NK-92 treated with Interleukin-12 subunit alpha and Interleukin-12 subunit beta, amount 100 ng/mL, for 24 hours (cell line): ENCODE data around the gene CRACR2B.

Experiments used
- DNase-seq: peaks from one replicate; lab custom pipeline; 2025; lab: John Stamatoyannopoulos, UW

The CRACR2B gene

DNA sequence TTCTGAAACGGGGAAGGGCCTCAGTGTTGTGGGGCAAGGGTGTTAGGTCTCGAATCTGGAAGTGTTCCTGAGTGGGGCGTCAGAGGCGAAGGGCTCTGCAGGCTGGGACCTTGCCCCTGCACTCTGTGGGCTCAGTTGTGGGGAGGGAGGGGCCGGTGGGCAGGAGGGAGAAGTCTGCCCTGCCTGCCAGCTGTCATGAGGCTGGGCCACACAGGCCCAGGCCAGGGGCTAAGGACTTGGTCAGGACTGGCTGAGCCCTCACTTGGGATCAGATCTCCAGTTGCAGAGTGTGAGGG is at the start of gene CRACR2B:
CRACR2B (plus strand) TSS at position 23 of the 296 bp plus-strand sequence. CDS start 689 bp downstream, outside the sequence.
- DNase-seq: no peak

DNA sequence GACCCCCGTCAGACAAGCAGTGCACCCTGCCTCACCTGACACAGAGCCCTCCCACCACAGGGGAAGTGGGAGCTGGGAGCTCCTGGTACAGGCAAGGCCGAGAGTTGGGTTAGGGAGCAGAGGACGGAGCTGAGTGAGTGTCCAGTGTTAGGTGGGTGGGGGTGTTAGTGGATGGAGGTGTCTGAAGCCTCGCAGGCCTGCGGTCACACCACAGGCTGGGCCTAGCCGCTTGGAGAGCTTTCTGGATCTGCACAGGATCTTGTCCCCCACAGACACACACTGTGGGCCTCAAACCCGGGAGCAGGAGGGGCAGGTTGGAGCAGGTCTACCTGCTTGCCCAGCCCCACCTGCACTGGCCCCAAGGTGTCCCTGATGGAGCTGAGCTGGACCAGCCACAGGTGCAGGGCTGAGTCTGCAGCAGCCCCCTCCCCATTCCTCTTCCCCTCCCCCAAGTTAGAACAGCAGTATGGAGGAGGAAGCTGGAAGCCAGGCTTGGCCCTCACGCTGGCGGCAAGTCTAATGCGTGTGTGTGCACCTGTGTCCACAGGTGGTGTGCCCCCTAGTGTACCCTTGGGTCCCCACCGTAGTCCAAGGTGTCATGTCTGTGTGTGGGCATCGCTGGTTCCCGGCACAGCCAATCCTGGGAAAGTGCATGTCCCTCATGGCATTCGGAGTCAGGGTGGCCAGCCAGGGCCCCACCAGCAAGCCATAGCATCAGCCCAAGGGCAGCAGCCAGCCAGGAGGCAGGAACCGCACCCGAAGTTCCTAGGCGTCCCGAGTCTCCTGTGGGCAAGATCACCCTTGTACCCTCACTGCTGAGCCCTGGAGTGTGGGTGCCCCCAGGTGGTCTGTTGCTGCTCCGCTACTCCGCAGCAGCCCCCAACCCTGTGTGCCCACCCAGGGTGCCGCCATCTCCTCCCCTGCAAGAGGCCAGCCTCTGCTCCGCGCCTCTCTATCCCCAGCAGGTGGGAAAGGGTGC is 48.5 kb upstream of the CRACR2B start:
- DNase-seq: no peak

DNA sequence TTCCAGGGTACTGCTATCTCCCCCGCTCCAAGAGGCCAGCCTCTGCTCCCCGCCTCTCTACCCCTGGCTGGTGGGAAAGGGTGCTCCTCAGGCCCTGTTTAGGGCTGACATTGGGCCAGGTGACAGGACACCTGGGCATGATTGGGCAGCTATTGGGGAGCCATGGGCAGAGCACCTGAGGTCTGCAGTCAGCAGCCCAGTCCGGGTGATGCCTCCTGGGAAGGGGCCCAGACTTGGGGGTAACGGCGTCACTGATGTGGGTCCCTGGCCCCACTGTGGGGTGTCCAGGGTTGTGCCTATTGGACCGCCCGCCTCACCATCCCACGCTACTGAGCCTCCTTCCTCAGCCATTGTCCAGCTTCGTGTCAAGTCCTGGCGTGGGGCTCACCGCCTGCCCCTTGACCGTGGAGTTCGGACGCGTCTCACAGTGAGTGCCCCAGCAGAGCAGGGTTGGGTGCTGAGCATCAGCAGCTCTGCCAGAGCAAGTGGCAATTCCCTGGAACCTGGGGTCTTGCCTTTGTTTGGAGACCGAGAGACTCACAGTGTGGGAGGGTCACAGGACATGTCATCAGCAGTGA is 47.7 kb upstream of the CRACR2B start:
- DNase-seq: no peak

DNA sequence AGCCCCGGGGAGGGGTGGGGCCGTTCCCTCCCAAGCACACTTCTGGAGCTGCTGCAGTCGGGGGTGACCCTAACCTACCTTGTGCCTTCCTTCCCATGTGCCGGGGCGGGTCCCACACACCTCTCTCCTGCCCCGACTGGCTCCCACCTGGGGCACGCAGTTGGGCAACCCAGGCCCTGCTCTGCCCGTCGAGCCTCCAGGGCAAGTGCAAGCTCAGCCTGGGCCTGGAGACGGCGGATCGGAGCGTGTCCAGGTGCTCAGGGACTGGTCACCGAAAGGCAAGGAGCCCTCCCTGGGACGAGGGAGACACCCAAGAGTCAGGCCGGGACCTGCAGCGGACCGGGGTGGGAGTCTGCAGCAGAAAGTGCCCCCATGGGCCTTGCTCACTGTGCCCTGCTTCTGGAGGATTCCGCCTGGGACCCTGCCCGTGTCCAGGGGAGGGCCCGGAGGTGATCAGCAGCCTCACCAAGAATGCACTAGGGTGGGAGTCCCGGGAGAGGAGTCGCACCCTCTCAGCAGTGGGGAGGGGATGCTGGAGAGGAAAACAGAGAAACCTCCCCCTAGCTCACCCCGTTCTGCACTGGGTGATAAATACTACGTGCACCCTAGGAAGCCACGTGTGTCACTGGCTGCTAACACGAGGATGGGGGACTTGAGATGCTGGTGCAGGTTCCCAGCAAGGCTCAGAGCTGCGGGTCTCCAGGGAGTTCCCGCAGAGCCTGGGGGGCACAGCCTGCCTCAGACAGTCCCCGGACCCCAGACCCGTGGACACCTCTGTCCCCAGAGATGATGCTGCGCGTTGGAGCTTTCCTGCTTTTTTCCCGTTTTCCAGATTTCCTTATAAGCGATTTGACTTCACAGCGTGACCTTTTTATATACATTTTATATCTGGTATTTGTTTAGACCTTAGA is 45.2 kb upstream of the CRACR2B start:
- DNase-seq: no peak

DNA sequence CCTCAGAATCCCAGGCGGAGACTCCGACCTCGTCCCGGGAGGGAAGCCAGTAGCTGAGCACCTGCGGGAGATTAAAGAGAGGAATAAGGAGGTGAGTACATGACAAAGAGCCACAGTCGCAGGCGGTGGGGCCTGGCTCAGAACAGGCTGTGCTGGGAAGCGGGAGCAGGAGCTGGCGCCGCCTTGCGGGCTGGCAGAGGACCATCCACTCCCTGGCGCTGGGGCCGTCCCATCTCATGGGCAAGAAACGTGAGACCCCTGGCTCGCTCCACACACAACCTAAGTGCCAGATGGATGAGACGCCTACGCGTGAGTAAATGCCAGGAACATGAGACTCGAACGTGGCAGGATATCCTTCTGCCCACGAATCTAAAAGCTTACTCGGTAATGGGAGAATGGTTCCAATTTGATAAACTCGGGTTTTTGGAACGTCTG is 44.1 kb upstream of the CRACR2B start:
- no peak for DNase-seq

DNA sequence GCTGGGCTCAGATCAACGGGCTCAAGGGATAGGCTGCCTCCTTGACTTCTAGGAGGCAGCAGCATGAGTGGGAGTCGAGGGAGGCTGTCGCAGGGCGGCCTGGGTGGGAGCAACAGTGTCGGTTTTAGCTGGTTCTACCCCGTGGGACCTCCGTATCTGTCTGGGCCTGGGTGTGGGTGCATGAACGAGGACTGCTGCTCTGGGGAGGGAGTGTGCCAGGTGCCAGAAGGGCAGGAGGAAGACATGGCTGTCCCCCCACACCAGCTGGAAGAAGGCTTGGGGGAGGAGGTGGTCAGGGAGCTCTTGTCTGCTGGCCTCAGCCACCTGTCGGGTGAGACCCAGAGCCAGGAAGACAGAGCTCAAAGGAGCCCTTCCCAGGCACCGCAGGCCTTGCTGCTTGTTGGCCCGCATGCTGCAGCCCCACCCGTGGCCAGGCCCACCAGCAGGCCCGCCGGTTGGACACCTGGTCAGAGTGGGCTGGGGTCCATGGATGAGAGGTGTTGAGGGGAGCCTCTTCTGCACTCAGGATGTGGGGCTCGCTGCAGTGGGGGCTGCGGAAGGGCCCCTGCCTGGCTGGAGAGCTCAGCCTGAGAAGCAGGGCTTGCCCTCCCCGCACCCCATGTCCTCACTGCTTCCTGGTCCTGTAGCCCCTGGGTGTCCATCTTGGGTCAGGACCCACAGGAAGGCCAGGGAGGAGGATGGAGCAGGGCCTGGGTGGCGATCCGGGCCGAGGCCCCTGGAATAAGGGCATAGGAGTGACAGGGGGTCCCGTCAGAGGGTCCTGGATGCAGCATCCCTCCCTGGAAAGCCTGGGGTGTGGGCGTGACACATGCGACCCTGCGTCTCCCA is 41.3 kb upstream of the CRACR2B start:
- DNase-seq: no peak

DNA sequence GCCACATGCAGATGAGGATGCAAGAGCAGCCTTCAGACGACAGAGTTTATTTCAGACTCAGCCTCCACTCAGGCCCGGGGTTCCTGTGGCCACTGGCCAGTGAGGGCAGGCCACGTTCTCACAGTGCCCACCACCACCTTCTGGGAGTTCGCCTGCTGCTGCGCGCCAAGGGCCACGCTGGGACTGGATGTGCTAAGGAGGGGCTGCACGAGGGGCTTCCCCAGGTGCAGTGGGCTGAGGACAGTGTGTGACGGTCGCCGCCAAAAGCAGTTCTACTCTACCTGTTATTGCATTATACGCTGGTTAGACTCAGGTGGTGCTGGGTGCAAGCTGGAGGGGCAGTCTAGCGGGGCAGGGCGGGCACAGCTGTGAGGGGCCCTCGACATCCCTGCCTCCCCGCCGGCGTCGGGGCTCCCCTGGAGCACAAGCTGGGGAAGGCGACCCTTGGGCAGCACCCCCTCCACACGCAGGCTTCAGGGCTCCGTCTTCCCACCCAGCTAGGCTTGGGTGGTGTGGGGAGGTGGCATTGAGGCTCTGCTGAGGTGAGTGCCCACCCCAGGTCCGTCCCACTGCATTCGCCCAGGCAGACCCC is 40.5 kb upstream of the CRACR2B start:
- no peak for DNase-seq

DNA sequence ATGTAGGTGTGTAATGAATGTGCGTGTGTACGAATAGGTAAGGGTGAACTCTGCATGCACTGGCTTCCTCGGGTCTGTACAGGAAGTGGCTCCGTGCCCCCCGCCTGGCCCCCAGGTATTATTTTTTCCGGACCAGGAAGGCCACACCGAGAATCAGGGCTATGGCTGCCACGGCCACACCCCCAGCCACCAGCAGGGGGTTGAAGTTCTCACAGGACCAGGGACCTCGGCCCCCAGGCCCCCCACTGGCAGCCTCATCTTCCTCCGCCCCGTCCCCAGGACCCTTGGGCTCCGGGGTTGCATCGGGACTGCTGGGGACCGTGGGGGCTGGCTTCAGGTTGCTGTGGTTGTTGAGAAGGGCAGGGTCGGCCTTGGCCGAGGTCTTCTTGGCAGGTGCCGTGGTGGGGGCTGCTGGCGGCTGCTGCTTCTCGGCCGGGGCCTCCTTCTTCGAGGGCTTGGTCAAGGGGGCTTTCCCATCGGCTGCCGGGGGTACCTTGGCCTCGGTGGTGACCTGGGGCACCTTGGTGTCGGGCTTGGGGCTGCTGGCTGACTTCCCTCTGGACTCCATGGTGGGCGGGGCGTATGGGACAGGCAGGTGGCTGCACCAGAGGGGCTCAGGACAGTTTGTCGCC is 39.6 kb upstream of the CRACR2B start:
- DNase-seq: no peak

DNA sequence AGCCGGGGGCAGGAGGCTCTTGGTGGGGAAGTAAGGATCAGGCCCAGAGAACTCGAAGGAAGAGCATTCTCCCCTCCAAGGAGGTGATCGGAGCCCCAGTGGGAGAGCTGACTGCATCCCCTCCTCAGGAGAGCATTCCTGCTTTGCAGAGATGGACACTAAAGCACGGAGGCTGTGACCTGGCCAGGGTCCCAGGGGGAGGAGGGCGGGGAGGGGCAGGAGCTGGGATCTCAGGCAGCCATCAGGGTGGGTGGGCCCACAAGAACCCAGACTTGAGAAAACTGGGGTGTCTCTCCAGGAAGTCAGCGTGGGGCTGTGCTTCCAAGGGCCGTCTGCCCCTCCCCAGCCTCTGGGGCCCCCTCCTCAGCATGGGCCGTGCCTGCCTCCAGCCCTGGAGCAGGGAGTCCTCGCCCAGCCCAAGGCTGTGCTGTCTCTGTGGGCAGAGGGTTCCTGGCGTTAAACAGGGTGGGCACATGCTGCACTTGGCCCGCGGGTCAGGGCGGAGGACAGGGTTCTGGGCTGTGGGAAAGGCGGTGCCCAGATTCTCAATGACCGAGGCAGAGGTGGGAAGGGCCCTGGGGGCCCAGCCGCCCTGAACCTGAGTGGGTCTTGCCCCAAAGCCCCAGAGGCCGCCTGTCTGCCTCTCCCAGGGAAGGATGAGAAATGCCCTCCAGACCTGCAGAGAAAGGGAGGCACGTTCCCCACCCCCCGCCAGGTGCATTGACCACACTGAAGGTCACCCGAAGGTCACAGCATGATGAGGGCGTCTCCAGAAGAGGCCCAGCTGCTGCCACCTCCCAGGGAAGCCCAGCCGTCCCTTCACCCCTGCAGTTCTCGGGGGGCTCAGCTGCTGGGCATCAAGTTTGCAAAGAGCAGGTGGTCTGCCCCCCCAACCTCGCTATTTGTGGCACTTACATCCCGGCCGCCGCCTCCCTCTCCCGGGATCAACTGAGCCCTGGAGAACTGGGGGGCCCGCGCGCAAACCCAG is 38.5 kb upstream of the CRACR2B start:
- no peak for DNase-seq

DNA sequence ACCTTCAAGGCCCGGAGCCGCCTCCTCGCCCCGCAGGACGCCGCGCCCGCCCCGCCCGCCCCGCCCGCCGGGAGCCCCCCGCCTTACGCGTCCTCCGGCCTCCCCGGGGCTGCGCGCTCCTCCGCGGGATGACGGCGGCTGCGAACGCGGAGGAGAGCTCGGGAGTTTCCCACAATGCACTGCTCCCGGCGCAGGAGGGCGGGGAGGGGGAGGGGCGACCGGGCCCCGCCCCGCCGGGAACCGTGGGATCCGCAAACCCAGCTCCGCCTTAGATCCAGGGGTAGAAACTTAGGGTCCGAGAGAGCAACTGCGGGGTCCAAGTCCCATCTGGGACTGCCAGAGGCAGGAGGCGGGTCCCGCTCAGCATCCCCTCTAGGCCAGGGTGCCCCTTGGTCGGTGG is 37.8 kb upstream of the CRACR2B start, which contains the start of gene CEND1:
CEND1 (minus strand) TSS at position 148 of the 400 bp plus-strand sequence. CDS start 1,514 bp downstream, outside the sequence.
- no peak for DNase-seq

DNA sequence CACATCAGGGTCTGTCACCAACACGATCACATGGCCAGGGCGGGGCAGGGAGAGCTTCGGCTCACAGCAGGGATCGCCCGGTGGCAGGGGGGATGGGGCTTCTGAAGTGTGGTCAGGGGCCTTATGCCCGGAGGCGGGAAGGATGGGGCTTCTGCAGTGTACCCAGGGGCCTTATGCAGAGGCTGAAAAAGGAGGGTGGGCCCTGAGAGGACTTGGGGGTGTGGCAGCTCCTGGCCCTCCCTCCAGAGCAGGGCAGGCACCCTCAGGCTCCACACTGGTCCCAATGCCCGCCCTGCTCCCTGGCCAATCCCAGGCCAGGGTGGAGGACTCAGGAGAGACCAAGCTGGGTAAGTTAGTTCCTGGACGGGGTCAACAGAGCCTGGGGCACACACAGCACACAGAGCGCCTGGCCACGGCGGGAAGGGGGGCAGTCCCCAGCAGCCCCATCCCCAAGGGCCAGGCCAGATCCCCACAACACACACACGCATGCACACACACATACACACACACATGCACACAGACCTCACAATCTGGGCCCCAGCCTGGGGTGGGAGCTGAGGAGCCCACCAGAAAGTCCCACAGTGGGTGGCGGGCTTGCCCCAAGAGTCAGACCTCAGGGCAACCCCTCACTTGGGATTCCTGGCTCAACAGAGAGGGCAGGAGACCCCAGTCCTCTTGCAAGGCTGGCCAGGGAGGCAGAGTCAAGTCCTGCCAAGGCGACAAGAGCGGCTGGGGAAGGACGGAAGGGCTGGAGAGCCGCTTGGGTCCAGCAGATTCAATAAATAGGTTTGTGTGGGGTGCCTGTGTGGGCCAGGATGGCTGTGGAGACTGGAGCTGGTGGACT is 36.8 kb upstream of the CRACR2B start:
- no peak for DNase-seq

DNA sequence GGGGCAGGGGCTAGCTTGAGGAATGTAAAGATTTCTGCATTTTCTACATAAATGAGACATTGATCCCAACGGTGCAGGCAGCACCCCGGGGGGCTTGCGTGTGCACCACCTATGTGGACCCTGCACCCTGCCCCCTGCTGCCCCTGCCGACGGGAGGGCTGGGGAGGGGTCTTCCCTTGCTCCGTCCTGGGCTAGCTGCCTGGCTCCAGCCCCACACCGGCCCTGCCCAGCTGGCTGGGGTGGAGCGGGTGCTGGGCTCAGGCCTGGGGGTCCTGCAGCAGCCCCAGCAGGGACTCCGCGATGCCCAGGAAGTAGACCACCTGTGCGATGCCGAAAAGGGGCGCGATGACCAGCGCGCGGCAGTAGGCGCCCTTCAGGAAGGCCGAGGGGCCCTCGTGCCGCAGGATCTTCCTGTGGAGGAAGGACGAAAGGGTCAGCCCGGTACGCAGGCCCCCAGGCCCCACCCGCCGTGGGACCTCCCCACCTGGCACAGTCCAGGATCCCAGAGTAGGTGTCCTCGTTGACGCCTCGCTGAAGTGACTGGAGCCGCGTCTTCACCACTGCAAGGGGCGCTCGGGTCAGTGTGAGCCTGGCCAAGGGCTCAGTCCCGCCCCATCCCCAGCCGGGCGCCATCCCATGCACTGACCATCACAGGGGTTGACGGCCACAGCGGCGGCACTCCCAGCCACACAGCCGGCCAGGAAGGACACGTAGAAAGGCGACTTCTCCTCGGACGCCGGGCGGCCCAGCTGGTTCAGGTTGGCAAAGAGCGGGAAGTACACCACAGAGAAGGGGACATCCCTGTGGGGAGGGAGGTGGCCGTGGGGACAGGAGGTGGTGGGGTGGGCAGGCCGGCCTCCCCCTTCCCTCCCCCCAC is 35.8 kb upstream of the CRACR2B start:
- DNase-seq: no peak

DNA sequence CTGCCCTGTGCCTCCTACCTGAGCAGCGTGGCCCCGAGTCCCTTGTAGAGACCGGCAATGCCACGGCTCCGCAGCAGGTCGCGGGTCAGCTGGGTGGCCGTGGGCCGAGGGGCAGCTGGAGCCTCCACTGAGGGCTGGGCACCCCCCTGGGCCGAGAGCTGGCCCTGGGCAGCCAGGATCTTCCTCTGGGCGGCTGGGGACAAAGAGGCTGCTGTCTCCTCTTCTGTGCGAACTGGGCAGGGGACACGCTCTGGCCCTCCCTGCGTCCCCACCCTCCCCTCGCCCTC is 35.2 kb upstream of the CRACR2B start:
- DNase-seq: no peak

DNA sequence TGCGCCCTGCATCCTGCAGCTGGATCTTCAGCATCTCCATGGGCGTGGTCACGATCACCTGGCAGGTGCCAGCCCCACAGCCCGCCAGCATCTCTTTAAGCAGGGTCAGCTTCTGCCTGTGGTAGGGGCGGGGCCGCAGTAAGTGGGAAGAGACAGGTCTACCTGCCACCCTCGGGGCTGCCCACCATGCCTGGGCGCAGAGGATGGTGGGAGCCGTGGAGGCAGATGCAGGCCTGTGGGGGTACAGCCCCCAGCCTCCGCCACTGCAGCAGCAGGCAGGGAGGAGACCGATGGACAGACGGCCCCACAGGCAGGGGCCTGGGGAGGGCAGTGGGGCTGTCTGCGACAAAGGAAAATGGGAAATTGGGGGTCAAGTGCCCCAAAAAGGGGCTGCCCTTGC is 34.8 kb upstream of the CRACR2B start:
- no peak for DNase-seq

DNA sequence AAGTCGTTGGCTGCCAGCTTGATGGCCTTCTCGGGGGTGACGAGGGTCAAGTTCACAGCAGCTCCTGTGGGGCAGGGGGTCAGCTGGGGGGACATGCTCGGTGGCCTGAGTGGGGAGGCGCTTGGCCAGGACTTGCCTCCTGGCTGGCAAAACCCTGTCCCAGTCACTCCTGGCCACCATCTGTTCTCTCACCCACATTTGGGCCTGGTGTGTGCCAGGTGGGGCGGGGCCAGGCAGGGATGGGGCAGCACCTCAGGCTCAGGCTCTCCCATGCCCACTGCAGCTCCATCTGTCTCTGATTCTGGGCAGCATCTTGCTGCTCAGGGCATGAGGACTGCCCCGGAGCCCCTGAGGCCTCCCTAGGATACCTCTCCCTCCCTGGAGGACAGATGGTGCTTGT is 34.2 kb upstream of the CRACR2B start:
- DNase-seq: no peak

DNA sequence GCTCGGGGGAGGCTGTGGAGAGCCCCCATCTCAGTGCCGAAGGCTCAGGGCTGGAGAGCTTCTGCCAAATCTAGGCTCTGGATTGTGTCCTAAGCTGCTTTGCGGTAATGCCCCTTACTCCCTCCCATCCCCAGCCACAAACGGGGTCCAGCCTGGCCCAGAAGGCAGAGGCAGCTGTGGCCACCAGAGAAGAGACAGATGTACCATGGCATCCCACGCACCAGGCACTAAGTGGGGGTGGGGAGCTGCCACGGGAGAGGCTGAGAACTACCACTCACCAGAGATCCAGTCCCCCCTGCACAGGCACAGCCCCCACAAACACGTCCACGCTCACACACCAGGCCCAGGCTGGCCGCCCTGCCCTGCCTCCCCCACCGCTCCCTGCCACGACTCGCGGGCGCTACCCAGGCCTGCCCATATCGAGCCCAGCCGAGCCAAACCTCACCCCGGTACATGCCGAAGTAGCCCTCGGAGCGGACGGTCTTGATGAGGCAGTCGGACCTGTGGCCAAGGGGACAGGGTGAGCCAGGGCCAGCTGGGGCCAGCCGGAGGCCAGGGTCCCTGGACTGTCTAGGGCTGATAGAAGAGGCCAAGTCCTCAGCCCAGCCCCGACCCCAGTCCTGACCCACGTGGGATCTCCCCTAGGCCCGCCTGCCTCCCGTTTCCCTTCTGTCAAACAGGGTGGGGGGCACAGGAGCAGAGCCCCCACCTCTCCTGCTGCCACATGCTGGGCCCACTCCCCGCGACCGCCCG is 33.5 kb upstream of the CRACR2B start:
- DNase-seq: no peak
